ENCODE data around the gene ARID1A.

Gene ARID1A

DNA sequence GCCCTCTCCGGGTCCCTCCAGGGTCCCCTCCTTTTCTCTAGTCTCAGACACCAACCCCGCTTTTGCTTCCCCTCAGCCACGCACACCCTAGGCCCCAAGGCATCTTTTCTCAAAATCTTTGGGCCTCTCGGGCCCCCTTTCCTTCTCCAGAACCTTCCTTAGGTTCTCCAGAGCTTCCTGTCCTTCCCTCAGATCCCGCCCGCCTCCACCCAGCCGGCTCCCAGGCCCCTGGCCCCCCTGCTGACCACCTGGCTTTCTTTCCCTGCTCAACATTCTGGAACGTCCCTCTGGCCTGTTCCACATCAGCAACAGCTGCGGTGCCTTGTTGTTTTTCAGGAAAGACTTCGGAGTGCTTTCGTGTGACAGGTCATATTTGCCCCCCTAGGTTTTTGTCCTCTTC, 131.8 kb downstream of the ARID1A start:
- no peak for DNase-seq (ENCODE audit: low spot score)

DNA sequence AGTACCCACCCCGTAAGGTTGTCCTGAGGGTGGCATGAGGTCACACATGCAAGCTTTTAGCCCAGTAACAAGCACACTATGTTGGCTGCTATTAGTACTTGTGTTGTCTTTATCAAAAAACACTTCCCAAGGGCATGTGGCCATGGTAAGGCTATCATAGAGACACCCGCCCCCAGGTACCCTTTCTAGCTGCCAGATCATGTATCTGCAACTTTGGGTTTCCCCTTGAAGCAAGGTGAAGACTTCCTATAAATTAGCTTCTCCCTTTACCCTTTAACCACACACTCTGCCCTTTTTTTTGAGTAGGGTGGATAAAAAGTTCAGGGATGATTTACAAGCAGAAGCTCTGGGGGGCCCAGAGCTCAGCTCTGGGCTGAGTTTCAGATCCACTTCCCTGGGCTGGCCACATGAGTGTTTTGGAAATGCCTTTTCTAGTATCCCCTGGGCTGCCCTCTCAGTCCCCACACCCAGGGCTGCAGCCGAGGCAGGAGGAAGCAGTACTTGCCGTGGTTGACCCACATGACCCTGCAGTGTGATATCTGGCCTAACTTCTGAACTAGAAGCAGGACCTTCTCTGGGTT, 132.7 kb downstream of the ARID1A start:
- peak; percentile 60 for DNase-seq (ENCODE audit: low spot score)

DNA sequence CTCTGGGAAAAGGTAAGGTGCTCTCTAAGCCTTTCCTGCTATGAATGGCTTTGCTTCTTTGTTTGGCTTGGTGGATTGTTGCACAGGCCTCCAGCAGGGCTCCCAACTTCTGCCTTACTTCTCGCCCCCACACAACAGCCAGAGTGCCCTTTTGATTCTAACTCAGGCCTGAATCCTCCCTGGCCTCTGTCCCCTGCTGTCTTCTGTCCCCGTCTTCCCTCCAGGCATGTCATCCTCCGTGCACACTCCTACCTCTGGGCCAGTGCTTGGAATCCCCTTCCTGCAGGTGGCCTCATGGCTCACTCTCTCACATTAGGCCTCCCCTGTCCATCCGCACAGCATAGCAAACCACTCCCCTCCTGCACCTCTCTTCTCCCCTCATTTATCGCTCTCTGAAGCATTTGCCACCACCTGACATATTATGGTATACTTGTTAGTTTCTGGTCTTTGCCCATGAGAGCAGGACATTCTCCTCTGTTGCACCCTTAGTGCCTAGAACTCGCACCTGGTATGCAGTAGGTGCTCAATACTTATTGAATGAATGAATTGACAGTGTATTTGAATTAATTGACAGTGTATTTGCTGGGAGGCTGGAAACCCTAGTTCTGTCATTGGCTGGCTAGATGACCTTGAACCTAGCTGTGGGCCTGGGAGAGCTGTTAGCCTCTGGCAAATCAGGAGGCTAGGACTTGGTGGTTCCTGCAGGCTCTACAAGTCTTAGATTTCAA, 133.5 kb downstream of the ARID1A start:
- DNase-seq (ENCODE audit: low spot score): no peak

DNA sequence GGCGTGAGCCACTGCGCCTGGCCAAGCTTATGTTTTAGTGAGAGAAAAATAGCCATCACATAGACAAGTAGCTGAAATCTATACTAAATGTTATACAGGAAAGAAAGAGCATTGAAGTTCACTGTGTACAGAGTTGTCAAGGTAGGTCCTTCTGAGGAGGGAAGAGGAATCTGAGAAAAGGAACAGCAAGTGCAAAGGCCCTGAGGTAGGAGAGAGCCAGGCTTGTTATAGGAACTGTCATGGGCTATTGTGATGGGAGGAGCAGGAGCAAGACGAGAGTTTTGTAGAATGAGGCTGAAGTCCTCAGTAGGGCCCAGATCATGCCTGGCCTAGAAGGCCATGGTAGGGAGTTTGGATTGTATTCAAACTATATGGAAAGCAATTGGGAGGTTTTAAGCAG, 135.2 kb downstream of the ARID1A start:
- no peak for DNase-seq (ENCODE audit: low spot score)

Measured in pons (tissue), 1 donor.